Metanephros (tissue), 1 donor: ENCODE results near the gene POLR1D. TPM values are rescaled to one million over a fixed set of nuclear protein-coding genes. Genes with fewer than 3 reads are reported as not detected.

Experiments used
- total RNA-seq: library from RNA; depleted of rRNA; stranded (reverse); fragments of >200 nt; gene quantifications from one replicate; pipeline ENCODE4 v1.2.3, GENCODE V29; 2014

The POLR1D gene
- 76.9 TPM for total RNA-seq

GRCh38 chr13:27621366-27622101, at the start of gene POLR1D:
POLR1D (plus strand) TSS chr13:27621892; CDS start chr13:27621984, 92 bp downstream.

DNA sequence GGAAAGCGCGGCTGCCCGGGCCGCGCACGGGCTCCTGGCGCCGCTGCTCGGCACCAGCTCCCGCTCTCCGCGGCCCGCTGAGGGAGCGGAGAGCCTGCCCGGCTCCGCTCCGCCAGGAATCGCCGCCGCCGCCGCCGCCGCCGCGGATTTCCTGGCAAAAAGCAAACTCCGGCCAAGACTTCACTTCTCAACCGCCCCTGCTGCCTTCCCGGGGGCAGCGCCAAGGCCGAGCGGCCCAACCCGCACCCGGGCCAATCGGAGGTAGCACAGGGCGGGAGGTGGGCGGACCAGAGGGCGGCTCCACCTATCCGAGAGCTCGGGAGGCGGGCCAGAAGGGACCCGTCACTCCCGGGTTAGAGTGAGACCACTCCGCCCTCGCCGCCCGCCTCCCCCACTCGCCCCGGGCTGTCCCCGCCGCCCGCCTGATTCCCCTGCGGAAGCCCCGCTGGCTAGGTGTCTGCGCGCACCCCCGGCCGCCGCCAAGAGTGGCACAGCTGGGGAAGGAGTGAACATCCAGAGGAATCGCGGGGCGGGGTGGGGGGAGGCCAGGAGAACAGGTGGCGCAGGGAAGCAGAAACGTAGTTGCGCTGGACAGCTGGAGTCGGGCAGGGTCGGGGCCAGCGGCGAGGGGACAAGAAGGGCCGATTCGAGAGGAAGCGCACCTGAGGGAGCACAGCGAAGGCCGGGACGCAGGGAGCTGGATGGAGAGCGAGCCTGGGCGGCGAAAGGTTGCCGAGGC, 1.1 kb upstream of the POLR1D start, which contains the start of gene LNX2:
LNX2 (minus strand) TSS at position 153 of the 739 bp plus-strand sequence. CDS start 38,826 bp downstream, outside the sequence.

Other genes starting within 250 kb of the POLR1D start
- gene GTF3A, start 197.3 kb upstream of the POLR1D start, total RNA-seq, result 50.0 TPM
- gene MTIF3, start 171.3 kb upstream of the POLR1D start, total RNA-seq, result 32.2 TPM
- gene LNX2, start 1.4 kb upstream of the POLR1D start, total RNA-seq, result 11.6 TPM
- not detected for gene GSX1, start 170.6 kb downstream of the POLR1D start, total RNA-seq